ENCODE data around the gene AICDA.

- TF ChIP-seq ZNF317 (CRISPR knock-in tag; IDR thresholded peaks at IDR 0.05; ENCODE audit: borderline replicate concordance, low read depth) (no peak), CTCF (IDR thresholded peaks at IDR 0.05) (no peak), SMAD4 (CRISPR knock-in tag; IDR thresholded peaks at IDR 0.05) (no peak), ZMAT4 (CRISPR knock-in tag; IDR thresholded peaks at IDR 0.05) (no peak), ZBTB21 (CRISPR knock-in tag; IDR thresholded peaks at IDR 0.05; ENCODE audit: borderline replicate concordance) (no peak), FOXJ3 (CRISPR knock-in tag; IDR thresholded peaks at IDR 0.05; ENCODE audit: borderline replicate concordance) (no peak), CREM (CRISPR knock-in tag; IDR thresholded peaks at IDR 0.05) (no peak), JUN (CRISPR knock-in tag; IDR thresholded peaks at IDR 0.05) (no peak), ETV6 (CRISPR knock-in tag; IDR thresholded peaks at IDR 0.05) (no peak), AFF4 (CRISPR knock-in tag; IDR thresholded peaks at IDR 0.05; ENCODE audit: borderline replicate concordance) (no peak), SP1 (CRISPR knock-in tag; conservative IDR thresholded peaks at IDR 0.05) (no peak), IRF2 (CRISPR knock-in tag; IDR thresholded peaks at IDR 0.05; ENCODE audit: borderline replicate concordance, low read depth) (no peak), USF2 (CRISPR knock-in tag; IDR thresholded peaks at IDR 0.05) (no peak), ZNF232 (CRISPR knock-in tag; IDR thresholded peaks at IDR 0.05) (no peak)
These were observed 40.2 kb downstream of the AICDA start for GRCh38 chr12:8572507-8572906.

Data from WTC11 (cell line).